ENCODE measurements around the gene PTPRD.

DNA sequence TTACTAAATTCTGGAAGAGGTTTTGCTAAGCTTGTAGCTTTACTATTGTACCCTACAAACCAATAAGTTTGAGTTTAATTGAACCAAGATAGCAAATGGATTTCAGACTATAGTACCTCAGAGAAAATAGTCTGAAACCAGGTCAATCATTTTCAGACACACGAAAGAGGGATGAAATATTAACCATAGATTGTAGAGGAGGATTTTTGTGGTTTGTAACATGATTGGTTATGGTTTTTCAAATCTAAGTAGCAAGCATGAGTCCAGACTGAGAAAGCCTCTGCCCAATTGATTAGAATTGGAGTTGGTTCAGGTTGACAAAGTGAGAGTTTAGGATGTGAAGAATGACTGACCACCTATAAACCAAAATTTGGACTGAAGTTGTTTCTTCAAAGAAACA lies 2250.6 kb downstream of the PTPRD start:
- TF ChIP-seq, protein P1, sequence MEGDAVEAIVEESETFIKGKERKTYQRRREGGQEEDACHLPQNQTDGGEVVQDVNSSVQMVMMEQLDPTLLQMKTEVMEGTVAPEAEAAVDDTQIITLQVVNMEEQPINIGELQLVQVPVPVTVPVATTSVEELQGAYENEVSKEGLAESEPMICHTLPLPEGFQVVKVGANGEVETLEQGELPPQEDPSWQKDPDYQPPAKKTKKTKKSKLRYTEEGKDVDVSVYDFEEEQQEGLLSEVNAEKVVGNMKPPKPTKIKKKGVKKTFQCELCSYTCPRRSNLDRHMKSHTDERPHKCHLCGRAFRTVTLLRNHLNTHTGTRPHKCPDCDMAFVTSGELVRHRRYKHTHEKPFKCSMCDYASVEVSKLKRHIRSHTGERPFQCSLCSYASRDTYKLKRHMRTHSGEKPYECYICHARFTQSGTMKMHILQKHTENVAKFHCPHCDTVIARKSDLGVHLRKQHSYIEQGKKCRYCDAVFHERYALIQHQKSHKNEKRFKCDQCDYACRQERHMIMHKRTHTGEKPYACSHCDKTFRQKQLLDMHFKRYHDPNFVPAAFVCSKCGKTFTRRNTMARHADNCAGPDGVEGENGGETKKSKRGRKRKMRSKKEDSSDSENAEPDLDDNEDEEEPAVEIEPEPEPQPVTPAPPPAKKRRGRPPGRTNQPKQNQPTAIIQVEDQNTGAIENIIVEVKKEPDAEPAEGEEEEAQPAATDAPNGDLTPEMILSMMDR (IDR thresholded peaks at IDR 0.05): no peak
- TF ChIP-seq POLR2A (IDR thresholded peaks at IDR 0.05): no peak

Data from Peyer's patch (tissue), 4 donors.